ENCODE data around the gene ANAPC1.

DNA sequence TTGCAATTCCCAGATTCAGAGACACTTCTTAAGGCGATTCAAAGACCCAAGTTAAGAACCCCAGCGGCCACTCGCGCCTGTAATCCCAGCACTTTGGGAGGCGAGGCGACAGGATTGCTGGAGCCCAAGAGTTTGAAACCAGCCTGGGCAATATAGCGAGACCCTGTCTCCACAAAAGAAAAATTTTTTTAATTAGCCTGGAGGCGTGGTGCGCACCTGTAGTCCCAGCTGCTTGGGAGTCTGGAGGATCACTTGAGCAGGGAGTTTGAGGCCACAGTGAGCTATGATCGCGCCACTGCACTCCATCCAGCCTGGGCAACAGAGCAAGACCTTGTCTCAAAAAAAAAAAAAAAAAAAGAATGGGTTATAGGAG is 585 bp upstream of the ANAPC1 start:
- TF ChIP-seq, protein P1, sequence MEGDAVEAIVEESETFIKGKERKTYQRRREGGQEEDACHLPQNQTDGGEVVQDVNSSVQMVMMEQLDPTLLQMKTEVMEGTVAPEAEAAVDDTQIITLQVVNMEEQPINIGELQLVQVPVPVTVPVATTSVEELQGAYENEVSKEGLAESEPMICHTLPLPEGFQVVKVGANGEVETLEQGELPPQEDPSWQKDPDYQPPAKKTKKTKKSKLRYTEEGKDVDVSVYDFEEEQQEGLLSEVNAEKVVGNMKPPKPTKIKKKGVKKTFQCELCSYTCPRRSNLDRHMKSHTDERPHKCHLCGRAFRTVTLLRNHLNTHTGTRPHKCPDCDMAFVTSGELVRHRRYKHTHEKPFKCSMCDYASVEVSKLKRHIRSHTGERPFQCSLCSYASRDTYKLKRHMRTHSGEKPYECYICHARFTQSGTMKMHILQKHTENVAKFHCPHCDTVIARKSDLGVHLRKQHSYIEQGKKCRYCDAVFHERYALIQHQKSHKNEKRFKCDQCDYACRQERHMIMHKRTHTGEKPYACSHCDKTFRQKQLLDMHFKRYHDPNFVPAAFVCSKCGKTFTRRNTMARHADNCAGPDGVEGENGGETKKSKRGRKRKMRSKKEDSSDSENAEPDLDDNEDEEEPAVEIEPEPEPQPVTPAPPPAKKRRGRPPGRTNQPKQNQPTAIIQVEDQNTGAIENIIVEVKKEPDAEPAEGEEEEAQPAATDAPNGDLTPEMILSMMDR (IDR thresholded peaks at IDR 0.05) = no peak
- TF ChIP-seq POLR2A (IDR thresholded peaks at IDR 0.05) = no peak
